Astrocyte (in vitro differentiated cells and primary cell): ENCODE results near the gene SLC30A1. TPM values are rescaled to one million over a fixed set of nuclear protein-coding genes. Genes with fewer than 3 reads are reported as not detected.

Experiments used
- DNase-seq: peaks from one replicate; pipeline ENCODE4 v3.0.0-alpha.2; 2010; ENCODE audit warnings: low read depth
- FAIRE-seq: peaks from 2 replicates; lab custom pipeline; 2011; peaks lifted over from hg19 to GRCh38; lab: Jason Lieb, UNC
- H2AFZ ChIP-seq: 2 replicates; pipeline ENCODE4 v1.6.0; 2012; ENCODE audit warnings: low read depth, low read length, inconsistent platforms
- H3K27ac ChIP-seq: 2 replicates; pipeline ENCODE4 v1.5.1; 2011; ENCODE audit warnings: low read depth, low read length, inconsistent platforms
- H3K27me3 ChIP-seq: 2 replicates; pipeline ENCODE4 v1.6.0; 2011; ENCODE audit warnings: low read length, inconsistent platforms; ENCODE audit not compliant: insufficient read depth
- H3K36me3 ChIP-seq: 2 replicates; pipeline ENCODE4 v1.5.1; 2011; ENCODE audit warnings: low read length, inconsistent platforms; ENCODE audit not compliant: insufficient read depth
- H3K4me1 ChIP-seq: 2 replicates; pipeline ENCODE4 v1.5.1; 2011; ENCODE audit warnings: low read length, inconsistent platforms; ENCODE audit not compliant: insufficient read depth
- H3K4me2 ChIP-seq: 2 replicates; pipeline ENCODE4 v1.6.0; 2012; ENCODE audit warnings: low read length, inconsistent platforms
- H3K4me3 ChIP-seq: 2 replicates; pipeline ENCODE4 v1.5.1; 2011; ENCODE audit warnings: low read depth, mild to moderate bottlenecking, low read length, inconsistent platforms; ENCODE audit not compliant: insufficient read depth
- H3K79me2 ChIP-seq: 2 replicates; pipeline ENCODE4 v1.6.0; 2012; ENCODE audit warnings: mild to moderate bottlenecking, low read length, inconsistent platforms; ENCODE audit not compliant: insufficient read depth
- H3K9ac ChIP-seq: 2 replicates; pipeline ENCODE4 v1.6.0; 2012; ENCODE audit warnings: mild to moderate bottlenecking, low read length, inconsistent platforms
- H3K9me3 ChIP-seq: 2 replicates; pipeline ENCODE4 v1.5.1; 2012; ENCODE audit warnings: low read depth, mild to moderate bottlenecking, low read length, inconsistent platforms; ENCODE audit not compliant: insufficient read depth
- H4K20me1 ChIP-seq: 2 replicates; pipeline ENCODE4 v1.6.0; 2012; ENCODE audit warnings: low read length, inconsistent platforms; ENCODE audit not compliant: insufficient read depth
- H3K27ac Mint-ChIP-seq: one replicate; pipeline ENCODE4 v1.8.0; 2021; ENCODE audit warnings: mild to moderate bottlenecking, mixed read lengths; ENCODE audit not compliant: unreplicated experiment
- H3K27me3 Mint-ChIP-seq: one replicate; pipeline ENCODE4 v1.8.0; 2021; ENCODE audit warnings: low read depth, mixed read lengths; ENCODE audit not compliant: unreplicated experiment
- H3K36me3 Mint-ChIP-seq: one replicate; pipeline ENCODE4 v1.8.0; 2021; ENCODE audit warnings: low read depth, mixed read lengths; ENCODE audit not compliant: unreplicated experiment
- H3K4me1 Mint-ChIP-seq: one replicate; pipeline ENCODE4 v1.8.0; 2021; ENCODE audit warnings: low read depth, mixed read lengths; ENCODE audit not compliant: unreplicated experiment
- H3K4me3 Mint-ChIP-seq: one replicate; pipeline ENCODE4 v1.8.0; 2021; ENCODE audit warnings: mild to moderate bottlenecking, moderate library complexity, mixed read lengths; ENCODE audit not compliant: unreplicated experiment
- H3K9me3 Mint-ChIP-seq: one replicate; pipeline ENCODE4 v1.8.0; 2021; ENCODE audit warnings: mild to moderate bottlenecking, mixed read lengths; ENCODE audit not compliant: unreplicated experiment
- CTCF ChIP-seq: IDR thresholded peaks from 2 replicates; pipeline ENCODE4 v1.5.1; 2011; ENCODE audit warnings: low read depth, mild to moderate bottlenecking, inconsistent platforms, low read length, moderate library complexity; ENCODE audit not compliant: insufficient read depth
- EZH2 ChIP-seq: IDR thresholded peaks from 2 replicates; pipeline ENCODE4 v1.6.1; 2012; ENCODE audit warnings: mild to moderate bottlenecking, low read length, inconsistent platforms; ENCODE audit not compliant: insufficient read depth
- total RNA-seq: library from RNA; stranded (reverse); gene quantifications from 2 replicates; pipeline ENCODE4 v1.2.1, GENCODE V29; 2021

Gene SLC30A1
- total RNA-seq, 1 donor from 2014 or later: 35.0 TPM

DNA sequence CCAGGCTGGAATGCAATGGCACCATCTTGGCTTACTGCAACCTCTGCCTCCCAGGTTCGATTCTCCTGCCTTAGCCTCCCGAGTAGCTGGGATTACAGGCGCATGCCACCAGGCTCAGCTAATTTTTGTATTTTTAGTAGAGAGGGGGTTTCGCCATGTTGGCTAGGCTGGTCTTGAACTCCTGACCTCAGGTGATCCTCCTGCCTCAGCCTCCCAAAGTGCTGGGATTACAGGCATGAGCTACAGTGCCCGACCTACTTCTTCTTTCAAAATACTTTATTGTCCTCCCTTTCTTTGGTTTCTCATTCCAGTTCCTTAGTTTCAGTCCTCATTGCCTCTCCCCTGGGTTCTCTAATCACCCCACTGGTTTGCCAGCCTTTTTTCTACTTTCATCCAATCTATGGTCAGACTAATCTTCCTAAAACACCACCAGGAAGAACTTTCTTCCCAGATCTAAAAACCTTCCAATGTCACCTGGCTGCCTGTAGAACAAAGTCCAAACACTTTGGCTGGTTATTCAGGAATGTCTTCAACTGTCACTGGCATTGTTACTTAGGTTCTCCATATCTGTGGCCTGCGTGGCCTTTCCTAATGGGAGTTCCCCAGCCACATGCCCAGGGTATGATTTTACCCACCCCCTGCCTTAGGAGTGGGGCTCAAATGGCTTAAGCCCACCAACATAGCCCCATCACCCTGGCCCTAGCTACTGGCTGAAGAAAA is 29.0 kb upstream of the SLC30A1 start:
- no peak for FAIRE-seq
- H3K9me3 ChIP-seq: no peaks in the 10 kb centered on the region
- H3K36me3 Mint-ChIP-seq: peaks cover 1% of the 10 kb centered on the region
- no peak overlapping the region for H3K4me3 Mint-ChIP-seq
- H3K27ac ChIP-seq: no peak overlapping the region
- H3K36me3 ChIP-seq: no peaks in the 10 kb centered on the region
- H3K9ac ChIP-seq: no peak overlapping the region
- TF ChIP-seq CTCF (no peak), EZH2 (no peak)
- peaks cover 15% of the 10 kb centered on the region for H3K27me3 Mint-ChIP-seq
- H3K4me1 ChIP-seq: peaks cover 7% of the 10 kb centered on the region
- H4K20me1 ChIP-seq: no peaks in the 10 kb centered on the region
- peaks cover 2% of the 10 kb centered on the region for H3K4me1 Mint-ChIP-seq
- H3K27me3 ChIP-seq: no peaks in the 10 kb centered on the region
- H3K9me3 Mint-ChIP-seq: no peaks in the 10 kb centered on the region
- H3K4me2 ChIP-seq: no peak overlapping the region
- H2AFZ ChIP-seq: no peak overlapping the region
- DNase-seq: no peak
- H3K27ac Mint-ChIP-seq: no peak overlapping the region
- no peaks in the 10 kb centered on the region for H3K79me2 ChIP-seq
- H3K4me3 ChIP-seq: no peak overlapping the region

DNA sequence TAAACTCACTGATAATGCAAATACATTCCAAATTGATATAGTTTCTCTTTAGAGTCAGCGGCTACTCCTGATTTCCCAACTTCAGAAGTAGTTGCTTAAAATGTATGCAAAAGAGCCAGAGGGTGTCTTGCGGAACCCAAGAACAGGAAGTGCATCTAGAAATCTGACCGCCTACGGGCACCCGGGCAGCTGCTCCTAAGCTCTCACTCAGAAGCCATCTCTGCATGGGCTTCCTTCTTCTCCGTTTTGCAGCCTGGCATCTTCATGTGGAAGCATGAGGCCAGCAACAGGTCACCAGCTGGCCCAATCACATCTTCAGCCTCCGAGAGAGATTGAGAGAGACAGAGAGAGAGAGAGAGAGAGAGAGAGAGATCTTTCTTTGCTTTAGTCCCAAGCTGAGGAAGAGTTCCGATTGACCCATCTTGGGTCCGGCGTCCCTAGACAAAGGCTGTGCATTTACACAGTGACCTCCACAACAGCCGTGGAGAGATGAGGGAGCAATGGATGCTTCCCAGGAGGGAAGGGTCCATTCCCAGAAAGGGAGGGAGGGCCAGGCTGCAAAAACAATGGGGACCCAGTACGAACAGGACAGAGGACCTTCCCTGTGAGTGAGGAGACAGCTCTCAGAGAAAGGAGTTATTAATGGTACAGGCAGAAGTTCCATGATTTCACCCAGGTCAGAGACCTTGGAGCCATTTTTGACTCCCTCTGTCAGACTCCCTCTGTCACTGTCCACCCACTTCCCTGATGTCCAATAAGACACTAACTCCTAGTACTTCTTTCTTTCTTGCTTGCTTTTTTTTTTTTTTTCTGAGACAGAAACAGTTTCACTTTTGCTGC is 28.2 kb upstream of the SLC30A1 start:
- Histone ChIP-seq H3K4me3 (no peak overlapping the region), H4K20me1 (no peaks in the 10 kb centered on the region), H3K9ac (no peak overlapping the region), H2AFZ (no peak overlapping the region), H3K27me3 (no peaks in the 10 kb centered on the region), H3K27ac (no peak overlapping the region), H3K4me1 (peaks cover 4% of the 10 kb centered on the region), H3K4me2 (no peak overlapping the region), H3K9me3 (no peaks in the 10 kb centered on the region), H3K36me3 (no peaks in the 10 kb centered on the region), H3K79me2 (no peaks in the 10 kb centered on the region)
- FAIRE-seq (no peak), DNase-seq (no peak)
- Mint-ChIP-seq H3K27ac (no peak overlapping the region), H3K4me3 (no peak overlapping the region), H3K36me3 (peaks cover 1% of the 10 kb centered on the region), H3K9me3 (no peaks in the 10 kb centered on the region), H3K27me3 (peaks cover 15% of the 10 kb centered on the region), H3K4me1 (peaks cover 2% of the 10 kb centered on the region)
- TF ChIP-seq CTCF (no peak), EZH2 (no peak)
